CD4-positive, alpha-beta T cell (primary cell): Measurements from ENCODE around the gene AP2B1. TPM values are rescaled to one million over a fixed set of nuclear protein-coding genes. Genes with fewer than 3 reads are reported as not detected.

Experiments
- ATAC-seq: fragments of 200-7000 bp; cut with Tn5 transposase; one replicate; pipeline ENCODE4 v1.10.0; 2022; ENCODE audit warnings: mild to moderate bottlenecking; ENCODE audit not compliant: poor library complexity
- CTCF ChIA-PET: fragments of 350-600 bp; sonication (Branson Sonifier 250); formaldehyde crosslinking; loops from one replicate; lab custom pipeline; 2021; ENCODE audit warnings: antibody characterized with exemption, inconsistent platforms; lab: Charles Lee
- POLR2A ChIA-PET: fragments of 350-600 bp; sonication (Branson Sonifier 250); formaldehyde crosslinking; loops from one replicate; lab custom pipeline; 2021; ENCODE audit warnings: antibody characterized with exemption, inconsistent platforms; lab: Charles Lee
- DNase-seq, 14 experiments: peaks; one replicate each; pipeline ENCODE4 v3.0.0-alpha.2; 2013 to 2020; ENCODE audit warnings: mixed read lengths in 2 of 14
- H3K27ac ChIP-seq, 2 donors: one replicate each; pipeline versions ENCODE4 v1.5.1 to v1.7.0; 2013; ENCODE audit warnings: low read length in 2 of 2, low read depth in 1 of 2, mild to moderate bottlenecking in 1 of 2
- H3K27me3 ChIP-seq, 2 experiments: 1 replicate in 1 of 2; 2 replicates in 1 of 2; pipeline versions ENCODE4 v1.6.1 to v1.7.0; 2013; ENCODE audit warnings: low read length in 2 of 2, control low read depth in 1 of 2, mild to moderate bottlenecking in 1 of 2, moderate library complexity in 1 of 2; ENCODE audit not compliant: insufficient read depth in 2 of 2, control insufficient read depth in 1 of 2
- H3K36me3 ChIP-seq: one replicate; pipeline ENCODE4 v1.6.1; 2013; ENCODE audit warnings: low read length, control low read depth; ENCODE audit not compliant: insufficient read depth
- H3K4me1 ChIP-seq: one replicate; pipeline ENCODE4 v1.6.1; 2013; ENCODE audit warnings: low read length, control low read depth; ENCODE audit not compliant: insufficient read depth
- H3K4me3 ChIP-seq: one replicate; pipeline ENCODE4 v1.5.1; 2013; ENCODE audit warnings: mild to moderate bottlenecking, low read length, moderate library complexity
- H3K9me3 ChIP-seq, 2 experiments: 1 replicate in 1 of 2; 2 replicates in 1 of 2; pipeline versions ENCODE4 v1.6.1 to v1.7.0; 2013; ENCODE audit warnings: low read length in 2 of 2, mild to moderate bottlenecking in 2 of 2, control low read depth in 1 of 2, moderate library complexity in 1 of 2; ENCODE audit not compliant: control insufficient read depth in 1 of 2, insufficient read depth in 1 of 2
- H3K27ac Mint-ChIP-seq: one replicate; pipeline ENCODE4 v1.8.0; 2020; ENCODE audit warnings: mixed read lengths
- H3K27me3 Mint-ChIP-seq: one replicate; pipeline ENCODE4 v1.8.0; 2021; ENCODE audit warnings: mixed read lengths
- H3K36me3 Mint-ChIP-seq: one replicate; pipeline ENCODE4 v1.8.0; 2021; ENCODE audit warnings: low read depth, mixed read lengths
- H3K4me1 Mint-ChIP-seq: one replicate; pipeline ENCODE4 v1.8.0; 2021; ENCODE audit warnings: low read depth, mixed read lengths
- H3K4me3 Mint-ChIP-seq: one replicate; pipeline ENCODE4 v1.8.0; 2020; ENCODE audit warnings: mild to moderate bottlenecking, mixed read lengths
- H3K9me3 Mint-ChIP-seq: one replicate; pipeline ENCODE4 v1.8.0; 2020; ENCODE audit warnings: mixed read lengths
- CTCF ChIP-seq: fragments of 200-600 bp; IDR thresholded peaks from one replicate; pipeline ENCODE4 v1.8.0; 2022; ENCODE audit warnings: antibody characterized with exemption, mild to moderate bottlenecking
- intact Hi-C, 2 experiments: fragments of 100-400 bp; cut with DNase I in 1 of 2; cut with micrococcal nuclease in 1 of 2; formaldehyde crosslinking; loops; one replicate each; pipeline versions ENCODE4 v1.15.1 to v1.9.0; 2023 to 2025; cut with DNase I, micrococcal nuclease
- total RNA-seq, 174 experiments: library from RNA in 2 of 174; stranded (reverse) in 2 of 174; gene quantifications; one replicate each; pipeline ENCODE4 v1.2.3 and lab custom pipeline; 2021 to 2026

Gene AP2B1
- total RNA-seq, 2 experiments from 2014 or later: 67.0 to 69.2 TPM

- Mint-ChIP-seq H3K36me3 (no peaks in the 10 kb centered on the region), H3K4me1 (no peaks in the 10 kb centered on the region), H3K9me3 (no peaks in the 10 kb centered on the region), H3K4me3 (no peak overlapping the region), H3K27ac (no peak overlapping the region), H3K27me3 (peaks cover 44% of the 10 kb centered on the region)
- intact Hi-C loops: loop anchor here in 1 of 2 experiments (10.0 kb wide), 1 partner anchor 498 kb away; the partner anchor contains the start of gene SLFN5
- Histone ChIP-seq H3K27ac (no peak overlapping the region), H3K9me3 (peaks cover 0 to 11% of the 10 kb centered on the region in 2 experiments), H3K4me1 (peaks cover 19% of the 10 kb centered on the region), H3K36me3 (no peaks in the 10 kb centered on the region), H3K27me3 (peaks cover 24 to 34% of the 10 kb centered on the region in 2 experiments), H3K4me3 (no peak overlapping the region)
- TF ChIP-seq CTCF: no peak
- DNase-seq (no peak), ATAC-seq (no peak)
- POLR2A ChIA-PET: no interaction called here
- CTCF ChIA-PET: interaction anchor here (1.4 kb wide), 1 partner anchor 21 kb away, joined by 4 read pairs; no protein-coding TSS in a partner anchor
Measured at GRCh38 chr17:35742896-35743477, 155.9 kb downstream of the AP2B1 start.

GRCh38 chr17:35743626-35744328, 156.7 kb downstream of the AP2B1 start:
- no peaks in the 10 kb centered on the region for H3K9me3 Mint-ChIP-seq
- intact Hi-C loops: loop anchor here in 1 of 2 experiments (10.0 kb wide), 1 partner anchor 499 kb away; the partner anchor contains the start of gene SLFN5
- Histone ChIP-seq H3K27ac (no peak overlapping the region), H3K4me1 (peaks cover 19% of the 10 kb centered on the region), H3K9me3 (peaks cover 0 to 15% of the 10 kb centered on the region in 2 experiments), H3K36me3 (no peaks in the 10 kb centered on the region), H3K27me3 (peaks cover 32 to 40% of the 10 kb centered on the region in 2 experiments), H3K4me3 (no peak overlapping the region)
- no peak for ATAC-seq
- no peaks in the 10 kb centered on the region for H3K36me3 Mint-ChIP-seq
- TF ChIP-seq CTCF: no peak
- no peak overlapping the region for H3K4me3 Mint-ChIP-seq
- POLR2A ChIA-PET: no interaction called here
- CTCF ChIA-PET: interaction anchor here (1.4 kb wide), 1 partner anchor 20 kb away, joined by 4 read pairs; no protein-coding TSS in a partner anchor
- DNase-seq: peak in 1 of 14 experiments; percentile 14
- peaks cover 52% of the 10 kb centered on the region for H3K27me3 Mint-ChIP-seq
- H3K4me1 Mint-ChIP-seq: no peaks in the 10 kb centered on the region
- H3K27ac Mint-ChIP-seq: no peak overlapping the region

GRCh38 chr17:35744830-35745229, 157.7 kb downstream of the AP2B1 start:
- intact Hi-C loops: loop anchor here (5.0 to 10.0 kb wide), 6 partner anchors 188 to 1203 kb away; partner anchors contain the start of genes SLFN12L (in 1 of the 2) and SLFN5 (in 1 of the 2)
- no peak for TF ChIP-seq CTCF
- Histone ChIP-seq H3K9me3 (peaks cover 0 to 19% of the 10 kb centered on the region in 2 experiments), H3K36me3 (no peaks in the 10 kb centered on the region), H3K4me3 (no peak overlapping the region), H3K27ac (no peak overlapping the region), H3K27me3 (peaks cover 41 to 51% of the 10 kb centered on the region in 2 experiments), H3K4me1 (peaks cover 19% of the 10 kb centered on the region)
- DNase-seq (no peak), ATAC-seq (no peak)
- Mint-ChIP-seq H3K4me1 (no peaks in the 10 kb centered on the region), H3K36me3 (no peaks in the 10 kb centered on the region), H3K9me3 (no peaks in the 10 kb centered on the region), H3K27ac (no peak overlapping the region), H3K4me3 (no peak overlapping the region), H3K27me3 (peaks cover 59% of the 10 kb centered on the region)
- ChIA-PET POLR2A (interaction anchor here (0.6 kb wide), 2 partner anchors 91 to 622 kb away, joined by 3 read pairs; no protein-coding TSS in a partner anchor), CTCF (interaction anchor here (1.2 kb wide), 1 partner anchor 19 kb away, joined by 3 read pairs; no protein-coding TSS in a partner anchor)
